Measurements from ENCODE around the gene SCUBE3.

The SCUBE3 gene

DNA sequence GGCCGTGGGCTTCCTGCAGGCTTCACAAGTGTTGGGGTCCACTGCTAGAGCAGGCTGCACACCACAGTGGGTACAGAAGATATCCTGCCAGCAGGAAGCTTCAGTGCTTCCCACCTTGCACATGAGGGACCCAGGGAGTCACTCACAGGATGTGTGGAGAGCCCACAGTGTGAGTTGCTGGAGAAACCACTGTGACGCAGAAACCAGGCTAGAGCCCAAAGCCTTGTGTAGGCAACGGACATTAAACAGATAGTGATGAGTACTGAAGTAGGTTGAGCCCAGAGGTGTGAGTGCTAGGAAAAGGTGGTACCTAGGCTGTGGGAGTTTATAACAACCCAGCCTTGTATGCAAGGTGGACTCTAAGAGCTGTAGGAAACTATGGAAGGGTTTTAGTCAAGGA, 65.0 kb downstream of the SCUBE3 start:
- DNase-seq = no peak

DNA sequence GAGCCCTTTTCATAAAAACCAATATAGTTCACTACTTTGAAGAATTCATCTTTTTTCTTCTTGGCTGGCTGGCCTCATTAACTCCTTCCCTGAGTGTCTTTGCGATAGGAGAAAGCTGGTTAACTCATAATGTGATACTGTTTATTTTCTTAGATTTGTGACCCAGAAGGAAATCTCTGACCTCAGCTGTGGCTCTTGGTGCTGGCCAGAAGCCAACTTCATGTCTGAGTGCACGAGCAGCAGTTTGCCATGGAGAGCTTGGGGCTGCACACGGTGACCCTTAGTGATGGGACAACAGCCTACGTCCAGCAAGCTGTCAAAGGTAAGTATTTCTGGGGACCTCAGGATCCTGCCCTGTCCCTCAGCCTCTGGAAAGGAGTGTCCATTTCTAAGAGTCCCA, 67.1 kb downstream of the SCUBE3 start:
- DNase-seq = no peak

DNA sequence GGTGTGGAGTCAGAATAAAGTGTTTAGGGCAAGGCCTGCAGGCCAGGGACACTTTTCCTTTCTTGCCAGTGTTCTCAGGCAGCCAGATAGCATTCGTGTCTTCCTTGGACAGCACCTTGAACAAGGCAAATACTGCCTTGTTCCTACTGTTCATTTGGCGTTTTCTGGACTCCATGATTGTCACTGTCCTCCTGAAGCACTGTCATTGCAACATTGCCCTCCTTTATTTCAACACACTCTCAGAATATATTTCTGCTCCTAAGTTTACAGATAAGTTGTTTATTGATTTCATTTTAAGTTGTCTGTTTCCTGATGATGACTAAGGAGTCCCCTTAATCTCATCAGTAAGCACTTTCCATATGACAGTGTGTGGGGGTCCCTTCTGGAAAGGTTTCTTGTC, 68.7 kb downstream of the SCUBE3 start:
- DNase-seq = no peak

DNA sequence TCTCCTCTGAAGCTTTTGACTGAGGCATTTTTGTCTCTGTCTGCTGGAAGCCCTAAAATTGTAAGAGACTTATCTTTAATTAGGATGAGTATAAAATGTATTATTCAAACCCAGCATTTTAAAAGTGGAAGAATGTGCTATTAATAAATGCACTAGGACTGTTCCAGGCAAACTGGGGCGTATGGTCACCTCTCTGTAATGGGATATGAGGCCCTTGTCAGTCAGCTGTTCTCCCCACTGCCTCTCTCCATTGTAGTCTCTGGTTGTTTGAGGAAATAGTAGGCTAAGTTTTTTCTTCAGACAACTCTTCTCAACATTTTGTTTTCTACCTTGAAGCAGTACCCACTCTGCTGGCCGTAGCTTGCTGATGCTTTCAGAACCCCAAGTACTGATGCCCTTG, 69.6 kb downstream of the SCUBE3 start:
- DNase-seq = no peak

DNA sequence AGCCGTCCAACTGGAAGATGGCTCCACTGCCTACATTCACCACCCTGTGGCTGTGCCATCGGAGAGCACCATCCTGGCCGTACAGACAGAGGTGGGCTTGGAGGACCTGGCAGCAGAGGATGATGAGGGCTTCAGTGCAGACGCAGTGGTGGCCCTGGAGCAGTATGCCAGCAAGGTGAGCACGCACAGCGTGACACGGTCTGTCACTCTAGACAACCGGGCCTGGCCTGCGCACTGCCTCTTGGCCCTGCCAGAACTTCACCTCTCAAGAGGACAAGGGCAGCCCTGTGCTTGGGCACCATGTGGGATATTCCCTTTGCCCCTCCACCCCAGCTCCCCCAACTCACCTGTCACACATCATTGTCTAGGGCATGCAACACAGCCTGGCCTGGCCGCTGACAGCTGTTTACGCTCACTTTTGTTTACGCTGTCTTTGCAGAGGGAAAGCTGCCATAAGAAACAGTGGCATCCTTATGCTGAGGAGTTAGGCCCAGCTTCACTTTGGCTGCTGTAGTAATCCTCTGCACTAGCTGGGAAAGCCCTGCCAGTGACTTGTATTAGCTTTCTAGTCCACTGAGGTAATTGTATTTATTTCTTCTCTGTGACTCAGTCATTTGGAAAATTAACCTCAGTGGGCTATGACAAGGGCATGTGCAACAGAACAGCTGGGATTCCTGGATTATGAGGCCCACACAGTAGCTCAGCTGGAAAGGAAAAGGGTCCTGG, 74.1 kb downstream of the SCUBE3 start:
- no peak for DNase-seq

DNA sequence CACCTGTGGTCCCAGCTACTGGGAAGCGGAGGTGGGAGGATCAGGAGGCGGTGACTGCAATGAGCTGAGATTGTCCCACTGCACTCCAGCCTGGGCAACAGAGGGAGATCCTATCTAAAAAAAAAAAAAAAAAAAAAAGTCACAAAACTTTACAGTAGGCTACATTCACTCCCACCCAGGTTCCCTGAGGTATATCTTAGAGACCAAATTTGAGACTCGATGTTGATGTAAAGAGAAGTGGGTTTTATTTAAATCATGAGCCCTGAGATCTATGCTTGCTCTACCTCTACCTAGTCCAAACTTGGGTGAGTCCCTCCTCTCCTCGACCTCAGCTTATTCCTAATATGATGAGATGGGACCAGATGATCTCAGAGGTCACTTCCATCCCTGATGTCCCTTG, 75.1 kb downstream of the SCUBE3 start:
- DNase-seq = no peak

DNA sequence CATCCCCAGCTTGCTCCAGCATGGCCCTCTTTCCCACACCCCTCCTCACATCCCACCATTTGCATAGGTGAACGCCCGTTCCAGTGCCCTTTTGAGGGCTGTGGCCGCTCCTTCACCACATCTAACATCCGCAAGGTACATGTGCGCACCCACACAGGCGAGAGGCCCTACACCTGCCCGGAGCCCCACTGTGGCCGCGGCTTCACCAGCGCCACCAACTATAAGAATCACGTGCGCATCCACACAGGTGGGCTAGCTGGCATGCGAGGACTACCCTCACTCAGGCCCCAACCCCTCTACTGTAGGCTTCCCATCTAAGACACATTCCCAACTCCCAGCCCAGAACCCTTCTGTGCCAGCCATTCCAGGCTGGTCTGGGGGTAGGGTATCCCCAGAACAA, 77.7 kb downstream of the SCUBE3 start:
- DNase-seq = no peak

DNA sequence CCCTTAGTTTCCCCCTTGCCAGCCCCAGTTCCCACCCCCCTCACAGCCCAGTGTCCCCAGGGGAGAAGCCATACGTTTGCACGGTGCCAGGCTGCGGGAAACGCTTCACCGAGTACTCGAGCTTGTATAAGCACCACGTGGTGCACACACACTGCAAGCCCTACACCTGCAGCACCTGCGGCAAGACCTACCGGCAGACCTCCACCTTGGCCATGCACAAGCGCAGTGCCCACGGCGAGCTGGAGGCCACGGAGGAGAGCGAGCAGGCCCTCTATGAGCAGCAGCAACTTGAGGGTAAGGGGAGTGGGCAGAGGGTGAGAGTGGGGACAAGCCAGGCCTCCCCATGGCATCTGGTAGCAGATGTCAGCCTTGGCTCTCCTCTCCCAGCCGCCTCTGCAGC, 78.7 kb downstream of the SCUBE3 start:
- no peak for DNase-seq

DNA sequence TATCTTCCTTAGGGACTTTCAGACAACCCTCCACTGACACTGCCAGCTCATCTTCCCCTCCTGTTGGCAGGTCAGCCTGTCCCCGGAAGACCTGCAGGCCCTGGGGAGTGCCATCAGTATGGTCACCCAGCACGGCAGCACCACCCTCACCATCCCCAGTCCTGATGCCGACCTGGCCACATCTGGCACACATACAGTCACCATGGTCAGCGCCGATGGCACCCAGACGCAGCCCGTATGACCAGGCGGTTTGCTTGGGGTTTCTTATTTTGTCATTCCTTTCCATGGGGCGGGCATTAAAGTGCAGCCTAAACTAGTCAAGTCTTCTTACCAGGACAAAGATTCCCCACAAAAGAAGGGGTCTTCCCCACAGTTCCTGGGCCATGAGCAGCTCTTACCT, 79.9 kb downstream of the SCUBE3 start:
- no peak for DNase-seq

DNA sequence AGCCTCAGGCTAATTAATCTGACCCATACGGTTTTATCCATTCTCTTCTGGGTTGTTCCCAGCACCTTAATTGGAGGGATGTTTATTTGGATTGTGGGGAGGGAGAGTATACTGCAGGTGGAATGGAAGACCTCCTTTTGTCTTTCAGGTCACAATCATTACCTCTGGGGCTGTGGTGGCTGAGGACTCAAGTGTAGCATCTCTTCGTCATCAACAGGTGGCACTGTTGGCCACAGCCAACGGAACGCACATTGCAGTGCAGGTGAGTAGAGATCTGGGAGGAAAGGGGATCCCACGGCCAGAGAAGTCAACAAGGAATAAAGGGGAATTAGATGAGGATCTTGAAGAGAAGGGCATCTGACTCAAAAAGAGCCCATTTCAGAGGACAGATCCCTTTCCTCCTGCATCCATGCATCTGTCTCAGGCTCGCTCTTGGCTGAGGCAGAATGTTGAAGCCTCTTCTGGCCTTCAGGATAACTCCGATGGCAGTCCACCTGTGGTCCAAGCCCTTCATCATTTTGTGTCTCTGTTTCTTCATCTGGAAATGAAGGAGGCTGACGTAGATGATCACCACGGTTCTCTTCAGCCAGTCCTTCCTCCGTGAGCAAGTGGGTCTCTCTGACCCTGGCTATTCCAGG, 80.7 kb downstream of the SCUBE3 start:
- peak; percentile 58 for DNase-seq

DNA sequence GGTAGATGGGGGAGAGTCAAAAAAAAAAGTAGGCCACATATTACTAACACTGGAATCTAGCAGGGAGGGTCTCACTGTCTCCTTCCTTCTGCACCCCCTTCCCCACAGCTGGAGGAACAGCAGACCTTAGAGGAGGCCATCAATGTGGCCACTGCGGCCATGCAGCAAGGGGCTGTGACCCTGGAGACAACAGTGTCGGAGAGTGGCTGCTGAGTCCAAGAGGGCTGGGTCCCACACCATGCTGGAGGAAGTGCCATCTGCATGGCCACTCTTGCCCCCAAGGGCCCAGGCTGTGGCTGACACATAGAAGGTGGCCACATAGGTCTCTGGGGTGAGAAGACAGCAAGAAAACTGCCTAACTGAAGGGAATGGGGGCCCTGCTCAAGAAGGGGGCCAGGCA, 81.3 kb downstream of the SCUBE3 start:
- no peak for DNase-seq

DNA sequence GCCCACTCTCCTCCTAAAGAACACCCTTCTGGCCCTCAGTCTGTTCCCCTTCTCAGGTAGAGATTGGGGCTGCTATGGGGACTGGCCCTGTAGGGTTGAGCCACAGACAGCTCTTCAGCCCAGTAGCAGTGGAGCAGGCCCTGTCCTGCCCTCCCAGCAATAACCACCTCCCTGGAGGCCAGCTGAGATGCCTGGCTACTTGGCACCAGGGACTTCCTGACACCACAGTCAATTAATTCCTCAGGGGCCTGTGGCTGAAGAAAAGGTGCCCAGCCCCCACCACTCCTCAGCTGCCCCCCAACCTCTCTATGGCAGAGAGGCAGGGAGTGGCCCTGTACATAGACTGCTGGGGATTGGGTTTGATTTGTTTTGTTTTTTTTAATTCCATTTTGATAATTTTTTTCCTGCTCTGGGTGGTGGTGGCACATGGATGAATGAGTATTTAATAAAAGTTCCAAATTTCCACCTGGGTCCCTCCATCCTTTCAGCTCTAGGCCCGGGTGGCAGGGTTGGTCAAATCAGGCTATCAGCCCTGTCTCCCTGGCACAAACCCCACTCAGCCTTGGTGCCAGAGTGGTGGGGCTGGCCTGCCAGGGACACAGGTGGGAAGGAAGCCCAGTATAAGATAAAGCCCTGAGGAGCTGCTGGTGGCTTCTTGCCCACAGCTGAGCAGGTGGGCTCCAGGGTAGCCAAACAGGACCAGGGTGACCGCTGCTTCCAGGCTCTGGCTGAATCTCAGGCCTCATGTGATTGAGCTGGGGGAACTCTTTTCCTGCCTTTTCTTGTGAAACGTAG, 82.0 kb downstream of the SCUBE3 start:
- no peak for DNase-seq

DNA sequence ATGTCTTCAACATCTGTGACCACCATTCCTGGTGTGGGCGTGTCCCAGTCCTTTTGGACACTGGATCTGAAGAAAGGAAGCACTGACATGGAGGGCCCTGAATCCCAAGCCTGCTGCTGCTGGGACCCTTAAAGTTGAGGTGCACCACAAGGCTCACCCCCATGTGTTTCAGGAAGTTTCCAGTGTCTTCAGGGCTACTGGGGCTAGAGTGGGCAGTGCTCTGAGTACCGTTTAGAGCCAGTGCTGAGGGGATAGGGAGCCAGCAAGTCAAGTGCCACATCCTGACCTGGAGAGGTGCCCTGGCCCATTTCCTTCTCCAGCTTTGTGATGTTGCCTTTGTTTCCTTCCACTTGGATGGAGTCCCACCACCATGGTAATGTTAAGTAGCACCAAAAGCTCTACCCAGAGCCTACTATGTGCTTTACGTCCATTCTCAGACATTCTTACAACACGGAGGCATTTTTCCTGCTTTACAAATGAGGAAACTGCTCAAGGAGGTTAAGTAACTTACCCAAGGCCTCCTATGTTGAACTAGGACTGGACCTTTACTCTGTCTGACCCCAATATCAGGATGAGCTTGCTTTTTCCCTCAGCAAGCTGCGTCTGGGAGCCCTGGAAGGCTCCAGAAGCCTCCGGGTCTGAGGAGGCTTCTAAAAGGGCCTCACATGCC, 83.3 kb downstream of the SCUBE3 start:
- DNase-seq = no peak

DNA sequence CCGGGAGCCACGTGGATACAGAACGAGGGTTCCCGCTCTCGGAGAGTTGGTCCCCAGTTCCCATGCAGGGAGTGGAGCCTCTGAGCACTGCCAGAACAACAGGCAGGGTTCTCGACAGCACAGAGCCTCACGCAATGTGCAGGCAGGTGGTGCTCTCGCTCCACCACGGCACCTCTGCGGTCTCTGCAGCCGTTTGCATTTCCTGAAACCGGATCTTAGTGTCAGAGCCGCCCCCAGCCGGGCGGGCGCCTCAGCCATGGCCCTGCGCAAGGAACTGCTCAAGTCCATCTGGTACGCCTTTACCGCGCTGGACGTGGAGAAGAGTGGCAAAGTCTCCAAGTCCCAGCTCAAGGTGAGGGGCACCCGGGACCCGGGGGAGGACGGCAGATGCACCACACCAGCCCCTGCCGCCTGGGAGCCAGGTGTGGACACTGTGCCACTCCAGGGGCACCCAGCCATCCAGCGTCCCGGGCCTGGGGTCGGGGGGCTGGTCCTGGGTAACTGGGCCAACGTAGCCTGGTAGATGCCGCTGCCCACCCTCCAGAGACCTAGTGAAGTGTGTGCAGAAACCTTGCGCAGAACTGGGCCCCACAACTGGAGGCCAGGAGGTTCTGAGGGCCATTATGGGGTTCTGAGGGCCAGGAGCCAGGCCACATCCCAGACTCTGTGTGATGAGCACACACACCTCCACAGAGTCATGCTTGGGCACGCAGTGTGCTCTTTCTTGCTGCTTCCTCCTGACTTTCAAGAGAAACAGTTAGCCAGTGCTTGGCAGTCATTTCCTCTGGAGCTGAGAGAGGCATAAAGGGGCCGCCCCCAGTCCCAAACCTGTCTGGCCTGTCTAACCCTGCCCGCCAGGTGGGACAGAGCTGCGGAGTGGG, 84.1 kb downstream of the SCUBE3 start, which contains the start of gene DEF6:
TSS of gene DEF6 (plus strand) at position 218 of the 881 bp plus-strand sequence. CDS start at position 257, 39 bp downstream.
- peak; percentile 90 for DNase-seq

DNA sequence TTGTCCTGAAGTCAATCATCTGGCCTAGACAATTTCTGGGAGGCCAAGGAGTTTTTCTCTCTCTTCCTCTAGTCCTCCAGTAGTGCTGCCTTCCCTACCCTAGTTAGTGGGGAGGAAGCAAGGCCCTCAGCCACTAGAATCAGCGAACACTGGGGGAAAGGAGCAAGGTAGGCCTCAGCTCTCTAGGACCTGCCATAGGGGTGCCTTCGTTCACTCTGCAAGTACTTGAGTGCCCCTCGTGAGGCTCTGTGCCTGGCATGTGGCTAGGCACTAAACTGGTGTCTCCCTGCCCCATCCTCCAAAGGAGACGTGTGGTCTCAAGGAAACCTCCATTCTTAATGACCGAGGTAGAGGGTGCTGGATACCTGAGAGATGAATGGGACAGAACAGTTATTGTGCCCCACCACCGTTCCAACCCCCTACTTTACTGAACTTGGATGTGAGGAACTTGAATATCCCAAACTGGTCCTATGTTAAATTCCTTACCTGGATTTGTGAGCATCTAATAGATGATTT, 84.9 kb downstream of the SCUBE3 start:
- DNase-seq = peak; percentile 27

DNA sequence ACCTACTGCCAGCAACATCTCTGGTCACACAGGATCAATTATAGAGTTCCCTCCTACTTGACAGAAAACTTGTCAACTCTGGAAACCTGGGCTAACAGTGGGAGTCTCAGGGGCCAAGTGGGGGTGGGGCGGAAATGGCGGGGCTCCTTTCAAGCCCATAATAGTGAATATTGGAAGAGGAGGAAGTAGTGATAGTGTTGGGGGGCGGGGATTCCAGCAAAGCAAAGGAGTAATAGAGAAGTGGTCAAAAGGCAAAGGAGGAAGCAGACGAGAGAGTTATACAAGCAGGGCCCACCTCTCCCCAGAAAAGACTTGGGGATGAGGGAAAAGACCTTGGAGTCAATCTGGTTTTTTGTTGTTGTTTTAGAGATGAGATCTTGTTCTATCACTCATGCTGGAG, 85.9 kb downstream of the SCUBE3 start:
- peak; percentile 47 for DNase-seq

DNA sequence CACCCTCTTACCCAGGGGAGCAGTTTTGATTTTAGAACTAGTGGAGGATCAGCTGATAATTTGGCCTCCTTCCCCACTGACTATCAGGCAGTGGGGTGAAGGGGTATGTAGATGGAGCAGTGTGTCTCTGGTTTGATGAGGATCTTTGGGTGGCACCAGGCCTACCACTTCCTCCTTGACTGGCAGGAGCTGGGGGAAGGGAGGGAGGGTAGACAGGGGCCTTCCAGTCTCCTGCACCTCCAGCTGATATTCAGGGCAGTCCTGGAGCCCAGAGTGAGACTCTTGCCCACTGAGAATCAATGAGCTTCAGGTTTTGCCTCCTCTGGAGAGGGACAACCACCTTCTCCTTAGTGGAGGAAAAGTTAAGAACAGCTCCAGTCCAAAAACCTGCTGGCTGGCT, 87.1 kb downstream of the SCUBE3 start:
- peak; percentile 76 for DNase-seq
